ENCODE measurements around the gene GLDC.

Gene GLDC

GRCh38 chr9:6616951-6617602 is 28.5 kb downstream of the GLDC start:
- no peak for DNase-seq

DNA sequence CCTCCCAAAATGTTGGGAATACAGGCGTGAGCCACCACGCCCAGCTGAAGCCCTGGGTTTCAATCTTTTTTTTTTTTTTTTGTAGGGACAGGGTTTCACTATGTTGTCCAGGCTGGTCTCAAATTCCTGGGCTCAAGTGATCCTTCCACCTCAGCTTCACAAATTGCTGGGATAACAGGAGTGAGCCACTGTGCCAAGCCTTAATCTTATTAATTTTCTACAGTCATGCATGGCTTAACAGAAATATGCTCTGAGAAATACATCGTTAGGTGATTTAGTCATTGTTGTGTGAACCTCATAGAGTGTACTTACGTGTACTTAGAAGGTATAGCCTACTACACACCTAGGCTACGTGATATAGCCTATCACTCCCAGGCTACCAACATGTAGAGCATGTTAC is 31.0 kb downstream of the GLDC start:
- no peak for DNase-seq

- no peak for DNase-seq
Observed at GRCh38 chr9:6611865-6612264, 33.7 kb downstream of the GLDC start.

GRCh38 chr9:6610073-6610472 is 35.5 kb downstream of the GLDC start:
- no peak for DNase-seq

DNA sequence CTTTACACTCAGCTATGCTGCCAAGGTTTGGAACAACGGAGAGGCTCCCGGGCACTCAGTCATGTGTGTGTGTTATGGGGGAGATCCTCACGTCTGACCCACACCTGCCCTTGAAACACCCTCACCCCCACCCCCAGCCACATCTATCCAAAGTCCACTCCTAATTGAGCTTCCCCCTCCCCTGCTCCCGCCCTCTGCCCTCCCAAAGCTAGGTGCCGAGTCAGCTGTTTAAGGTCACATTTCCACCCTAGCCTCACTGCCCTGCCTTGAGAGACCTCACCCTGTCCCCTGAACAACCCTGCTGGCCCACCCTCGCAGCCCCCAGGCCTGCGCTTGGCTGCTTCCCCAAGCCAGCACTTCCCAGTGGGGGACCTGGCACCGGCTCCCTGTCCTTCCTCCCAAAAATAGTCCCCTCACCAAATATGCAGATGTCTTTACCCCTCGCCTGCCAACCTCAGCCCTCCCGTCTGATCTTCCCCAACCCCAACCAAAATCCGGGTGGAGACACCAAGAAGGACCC is 36.0 kb downstream of the GLDC start:
- no peak for DNase-seq

DNA sequence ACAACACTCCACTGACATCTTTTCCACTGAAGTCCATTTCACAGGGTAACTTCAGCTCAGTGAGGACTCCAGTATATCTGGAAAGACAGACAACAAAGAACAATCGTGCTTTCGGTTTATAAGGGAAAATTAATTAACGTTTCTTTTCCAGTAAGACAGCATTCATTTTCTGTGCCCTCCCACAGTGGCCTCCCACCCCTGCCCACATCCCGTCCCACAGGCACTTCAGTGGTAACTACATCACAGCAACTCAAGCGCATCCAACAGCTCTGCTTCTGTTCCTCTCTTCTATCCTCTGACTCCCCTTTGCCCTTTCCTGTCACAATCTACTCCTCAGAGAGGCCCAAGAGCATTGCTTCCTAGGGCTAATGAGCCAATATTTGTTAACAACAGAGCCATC is 40.3 kb downstream of the GLDC start:
- peak in 1 of 2 donors; percentile 19 for DNase-seq

GRCh38 chr9:6600426-6600825 is 45.1 kb downstream of the GLDC start:
- DNase-seq = no peak

- no peak for DNase-seq
Observed at GRCh38 chr9:6600006-6600405, 45.5 kb downstream of the GLDC start.

GRCh38 chr9:6598249-6598725 is 47.2 kb downstream of the GLDC start:
- no peak for DNase-seq

- DNase-seq = no peak
Observed at GRCh38 chr9:6592791-6593190, 52.7 kb downstream of the GLDC start.

- no peak for DNase-seq
Observed at GRCh38 chr9:6592231-6592630, 53.3 kb downstream of the GLDC start.

DNA sequence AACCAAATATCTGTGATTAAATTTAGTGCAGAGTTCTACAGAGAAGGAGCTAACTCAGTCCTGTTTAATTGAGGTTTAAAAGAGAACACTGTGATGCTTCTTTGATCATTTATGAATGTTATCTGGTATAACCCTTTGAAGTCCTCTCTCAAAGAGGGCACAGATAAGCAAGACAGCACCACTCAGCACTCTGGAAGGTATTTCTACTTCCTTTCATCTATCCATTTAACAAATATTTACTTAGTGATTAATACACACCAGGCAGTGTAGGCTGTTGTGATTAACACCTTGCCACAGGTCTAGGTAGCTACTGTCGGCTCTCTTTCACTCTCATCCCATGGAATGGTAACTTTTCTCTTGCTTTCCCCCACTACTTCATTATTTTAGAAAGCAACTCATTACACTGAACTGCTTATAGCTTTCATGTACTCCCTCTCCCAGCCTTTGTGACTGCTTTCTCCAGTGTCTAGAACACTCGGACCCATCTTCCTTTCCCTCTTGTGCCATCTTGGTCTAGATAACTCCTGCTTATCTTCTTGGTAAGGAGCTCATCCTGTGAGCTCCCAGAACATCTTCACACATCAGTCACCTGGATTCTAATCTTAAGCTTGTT is 54.7 kb downstream of the GLDC start:
- no peak for DNase-seq

DNA sequence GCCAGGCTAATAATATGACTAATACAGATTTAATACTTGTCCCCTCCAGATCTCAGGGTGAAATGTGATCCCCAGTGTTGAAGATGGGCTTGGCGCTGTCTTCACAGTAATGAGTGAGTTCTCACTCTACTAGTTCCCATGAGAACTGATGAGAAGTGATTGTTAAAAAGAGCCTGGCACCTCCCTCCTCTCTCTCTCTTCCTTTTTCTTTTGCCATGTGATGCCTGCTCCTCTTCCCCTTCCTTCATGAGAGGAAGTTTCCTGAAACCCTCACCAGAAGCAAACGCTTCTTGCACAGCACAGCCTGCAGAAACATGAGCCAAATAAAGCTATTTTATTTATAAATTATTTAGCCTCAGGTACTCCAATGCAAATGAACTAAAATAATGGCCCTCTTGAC is 55.2 kb downstream of the GLDC start:
- no peak for DNase-seq

GRCh38 chr9:6584881-6585597 is 60.5 kb downstream of the GLDC start:
- peak in 1 of 2 donors; percentile 43 for DNase-seq

DNA sequence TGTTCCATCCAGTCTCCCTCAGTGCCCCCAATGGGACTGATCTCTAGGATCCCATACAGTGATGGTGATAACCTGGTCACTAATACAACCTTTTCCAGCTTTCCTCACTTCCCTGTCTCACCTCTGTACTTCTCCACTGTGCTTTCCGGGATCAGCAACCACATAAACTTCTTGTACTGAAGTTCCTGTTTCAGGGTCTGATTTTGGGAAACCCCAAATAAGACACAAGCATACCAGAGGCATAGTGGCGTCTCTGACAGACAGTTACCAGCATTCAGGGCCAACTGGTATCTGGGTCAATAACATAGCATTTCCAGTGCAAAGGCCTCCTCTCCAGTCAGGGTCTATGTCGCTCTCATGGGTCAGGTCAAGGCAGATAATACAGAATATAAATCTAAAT is 64.3 kb downstream of the GLDC start:
- DNase-seq = no peak

- DNase-seq = no peak
Observed at GRCh38 chr9:6579613-6580012, 65.9 kb downstream of the GLDC start.

GRCh38 chr9:6576987-6577386 is 68.5 kb downstream of the GLDC start:
- no peak for DNase-seq

DNA sequence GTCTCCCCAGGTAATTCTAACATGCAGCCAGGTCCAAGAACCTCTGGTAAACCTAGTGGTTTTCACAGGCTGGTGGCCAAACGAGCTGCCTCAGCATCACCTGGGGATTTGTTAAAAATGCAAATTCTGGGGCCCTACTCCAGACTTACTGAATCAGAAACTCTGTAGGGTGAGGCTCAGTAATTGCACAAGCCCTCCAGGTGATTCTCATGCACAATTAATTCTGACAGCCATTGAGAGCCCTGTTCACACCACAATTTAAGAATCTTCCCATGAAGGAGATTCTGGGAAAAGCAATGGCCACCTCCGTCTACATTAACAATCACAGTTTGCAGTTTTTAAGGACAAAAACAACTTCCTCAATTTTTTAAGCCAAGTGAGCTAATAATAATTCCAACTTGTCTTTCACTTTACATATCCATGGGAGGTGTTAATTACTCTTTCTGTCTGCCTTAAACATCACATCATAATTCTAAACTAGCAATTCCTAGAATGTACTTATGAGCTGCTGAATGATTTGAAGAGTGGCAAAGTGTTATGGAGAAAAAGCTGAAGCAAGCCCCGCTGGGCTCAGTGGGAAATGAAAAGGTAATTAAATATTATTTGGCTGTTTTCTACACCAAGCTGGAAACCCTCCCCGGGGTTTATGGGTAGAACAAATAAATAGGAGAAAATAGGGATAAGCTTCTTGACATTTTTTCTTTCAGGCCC is 70.0 kb downstream of the GLDC start:
- peak in 1 of 2 donors; percentile 16 for DNase-seq

- DNase-seq = no peak
Observed at GRCh38 chr9:6567140-6567591, 78.4 kb downstream of the GLDC start.

DNA sequence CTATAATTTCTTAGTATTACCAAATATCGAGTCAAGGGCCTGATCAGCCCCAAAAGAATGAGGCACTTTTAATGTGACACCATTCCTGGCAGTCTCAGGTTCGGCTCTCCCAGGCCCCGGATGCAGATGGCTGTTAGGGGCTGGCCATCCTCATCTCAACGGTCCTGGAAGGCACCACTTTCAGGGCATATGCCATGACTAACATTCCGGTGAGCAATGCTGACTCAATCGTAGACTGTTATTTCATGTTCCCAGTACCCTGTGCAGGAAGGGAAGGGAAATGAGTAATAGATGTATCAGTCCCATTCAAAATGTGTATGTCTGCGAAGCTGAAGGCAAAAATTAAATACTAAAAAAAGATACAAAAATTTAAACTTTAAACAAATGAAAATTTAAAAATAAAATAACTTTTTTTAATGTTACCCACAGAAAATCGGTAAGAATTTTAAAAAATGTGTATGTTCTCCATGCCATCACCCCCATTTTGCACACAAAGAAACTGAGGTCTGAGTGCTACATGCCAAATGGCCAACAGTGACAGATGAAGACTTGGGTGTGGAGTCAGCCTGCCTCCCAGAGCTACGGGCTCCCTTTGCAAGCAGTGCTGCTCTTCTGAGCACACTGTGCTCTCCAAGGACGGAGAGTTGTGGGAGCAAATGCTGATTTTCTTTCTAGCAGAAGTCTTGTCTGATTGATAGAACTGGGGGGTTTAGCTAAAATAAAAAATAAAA is 79.0 kb downstream of the GLDC start:
- peak in 1 of 2 donors; percentile 30 for DNase-seq

GRCh38 chr9:6565312-6565711 is 80.2 kb downstream of the GLDC start:
- DNase-seq = no peak

DNA sequence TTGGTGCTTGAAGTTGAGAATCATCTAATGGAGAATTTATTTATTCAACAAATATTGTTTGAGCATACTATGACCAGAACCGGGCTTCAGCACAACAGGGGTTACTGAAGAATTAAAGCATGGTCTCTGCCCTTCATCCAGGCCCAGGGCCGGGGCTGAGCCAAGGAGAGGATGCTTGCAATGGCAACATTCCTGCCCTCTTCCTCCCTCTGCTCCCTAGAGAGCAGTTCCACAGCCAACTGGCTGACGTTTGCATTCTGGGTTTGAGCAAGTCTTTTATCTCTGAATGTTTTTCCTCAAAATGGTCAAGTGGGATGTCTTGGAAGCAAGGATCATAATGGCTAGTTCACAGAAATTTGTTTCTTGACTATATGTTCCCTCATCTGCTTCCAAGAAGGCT is 80.7 kb downstream of the GLDC start:
- DNase-seq = no peak
